Measurements from ENCODE around the gene NTNG2.

GRCh38 chr9:132247942-132248341 is 86.1 kb downstream of the NTNG2 start:
- TF ChIP-seq GATA3 (IDR thresholded peaks at IDR 0.05; ENCODE audit: low read depth, low read length) (no peak), GATA2 (IDR thresholded peaks at IDR 0.05; ENCODE audit: low read depth, low read length) (no peak)
